ENCODE data around the gene KPNA4. TPM values are rescaled to one million over a fixed set of nuclear protein-coding genes. Genes with fewer than 3 reads are reported as not detected.

Gene KPNA4, protein sequence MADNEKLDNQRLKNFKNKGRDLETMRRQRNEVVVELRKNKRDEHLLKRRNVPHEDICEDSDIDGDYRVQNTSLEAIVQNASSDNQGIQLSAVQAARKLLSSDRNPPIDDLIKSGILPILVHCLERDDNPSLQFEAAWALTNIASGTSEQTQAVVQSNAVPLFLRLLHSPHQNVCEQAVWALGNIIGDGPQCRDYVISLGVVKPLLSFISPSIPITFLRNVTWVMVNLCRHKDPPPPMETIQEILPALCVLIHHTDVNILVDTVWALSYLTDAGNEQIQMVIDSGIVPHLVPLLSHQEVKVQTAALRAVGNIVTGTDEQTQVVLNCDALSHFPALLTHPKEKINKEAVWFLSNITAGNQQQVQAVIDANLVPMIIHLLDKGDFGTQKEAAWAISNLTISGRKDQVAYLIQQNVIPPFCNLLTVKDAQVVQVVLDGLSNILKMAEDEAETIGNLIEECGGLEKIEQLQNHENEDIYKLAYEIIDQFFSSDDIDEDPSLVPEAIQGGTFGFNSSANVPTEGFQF
- total RNA-seq = 10 to 100 TPM; 45.4 to 52.8 (median 49.2) TPM
- polyA plus RNA-seq = 10 to 100 TPM; 15.0 to 17.3 (median 15.1) TPM

DNA sequence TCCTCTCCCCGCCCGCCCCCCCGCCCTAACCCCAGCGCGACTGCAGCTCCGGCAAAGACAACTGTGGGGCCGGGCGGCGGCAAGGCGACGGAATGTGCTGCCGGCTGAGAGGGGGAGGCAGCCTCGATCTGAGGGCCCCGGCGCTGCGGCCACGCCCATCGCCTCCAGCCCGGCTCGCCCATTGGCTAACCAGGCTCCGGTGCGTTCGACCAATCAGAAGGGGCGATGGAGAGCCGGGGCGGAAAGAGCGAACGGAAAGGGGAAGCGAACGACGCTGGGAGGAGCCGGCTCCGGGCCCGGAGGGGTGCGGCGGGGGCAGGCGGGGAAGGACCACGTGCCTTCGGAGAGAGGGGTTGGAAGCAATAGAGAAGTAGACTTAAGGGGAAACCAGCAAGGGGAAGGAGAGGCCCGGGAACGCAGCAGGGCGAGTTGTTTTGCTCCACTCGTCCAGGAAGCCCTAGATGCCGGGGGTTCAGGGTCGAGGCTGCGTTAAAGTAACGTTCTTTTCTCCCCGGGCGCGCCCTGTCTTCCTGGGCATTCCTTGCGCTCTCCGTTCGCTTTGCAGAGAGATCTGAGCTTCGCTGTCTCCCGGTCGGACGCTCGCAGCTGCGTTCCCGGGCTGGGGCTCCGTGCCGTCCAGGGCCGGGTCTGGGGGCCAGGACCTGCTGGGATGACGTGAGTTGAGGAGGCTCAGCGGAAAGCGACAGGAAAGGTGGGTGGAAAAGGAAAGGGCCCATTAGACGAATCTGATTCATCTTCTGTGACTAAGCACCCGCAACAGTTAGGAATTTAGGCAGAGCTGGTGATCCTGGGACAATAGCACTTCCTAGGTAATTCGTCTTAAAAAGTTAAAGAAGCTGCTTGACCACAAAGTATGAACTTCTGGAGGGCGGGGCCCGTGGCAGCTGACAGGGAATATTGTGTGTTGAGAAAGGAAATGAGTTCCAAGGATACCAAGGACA lies at the start of gene KPNA4:
KPNA4 (minus strand) TSS at position 130 of the 962 bp plus-strand sequence. CDS start 289 bp downstream, outside the sequence.
- Histone ChIP-seq H3K27me3 (no peaks in the 10 kb centered on the region), H3K9me3 (no peaks in the 10 kb centered on the region), H3K4me1 (peaks cover 0 to 50% (median 31%) of the 10 kb centered on the region in 4 donors), H3K27ac (peak within 1 kb of the TSS; percentile 98 to 99 (median 99)), H3K4me3 (peak within 1 kb of the TSS; percentile 86 to 93 (median 88)), H3K36me3 (no peaks in the 10 kb centered on the region)
- WGBS, 2 donors = 0 to 1% methylated on average over 71 of the region's 71 CpGs
- intact Hi-C loops (cut with DNase I) = loop anchor here (2.0 to 5.0 kb wide), 3 partner anchors 118 to 657 kb away; partner anchors contain the start of genes NMD3 and TRIM59
- peak; percentile 99 for DNase-seq
- TF ChIP-seq POLR2AphosphoS5 (IDR thresholded peaks at IDR 0.05) (peak; percentile 93 to 96 (median 94)), EP300 (IDR thresholded peaks at IDR 0.05) (no peak), POLR2A (IDR thresholded peaks at IDR 0.05) (peak; percentile 53 to 70)
- TF ChIP-seq, protein P1, sequence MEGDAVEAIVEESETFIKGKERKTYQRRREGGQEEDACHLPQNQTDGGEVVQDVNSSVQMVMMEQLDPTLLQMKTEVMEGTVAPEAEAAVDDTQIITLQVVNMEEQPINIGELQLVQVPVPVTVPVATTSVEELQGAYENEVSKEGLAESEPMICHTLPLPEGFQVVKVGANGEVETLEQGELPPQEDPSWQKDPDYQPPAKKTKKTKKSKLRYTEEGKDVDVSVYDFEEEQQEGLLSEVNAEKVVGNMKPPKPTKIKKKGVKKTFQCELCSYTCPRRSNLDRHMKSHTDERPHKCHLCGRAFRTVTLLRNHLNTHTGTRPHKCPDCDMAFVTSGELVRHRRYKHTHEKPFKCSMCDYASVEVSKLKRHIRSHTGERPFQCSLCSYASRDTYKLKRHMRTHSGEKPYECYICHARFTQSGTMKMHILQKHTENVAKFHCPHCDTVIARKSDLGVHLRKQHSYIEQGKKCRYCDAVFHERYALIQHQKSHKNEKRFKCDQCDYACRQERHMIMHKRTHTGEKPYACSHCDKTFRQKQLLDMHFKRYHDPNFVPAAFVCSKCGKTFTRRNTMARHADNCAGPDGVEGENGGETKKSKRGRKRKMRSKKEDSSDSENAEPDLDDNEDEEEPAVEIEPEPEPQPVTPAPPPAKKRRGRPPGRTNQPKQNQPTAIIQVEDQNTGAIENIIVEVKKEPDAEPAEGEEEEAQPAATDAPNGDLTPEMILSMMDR (IDR thresholded peaks at IDR 0.05) = no peak

DNA sequence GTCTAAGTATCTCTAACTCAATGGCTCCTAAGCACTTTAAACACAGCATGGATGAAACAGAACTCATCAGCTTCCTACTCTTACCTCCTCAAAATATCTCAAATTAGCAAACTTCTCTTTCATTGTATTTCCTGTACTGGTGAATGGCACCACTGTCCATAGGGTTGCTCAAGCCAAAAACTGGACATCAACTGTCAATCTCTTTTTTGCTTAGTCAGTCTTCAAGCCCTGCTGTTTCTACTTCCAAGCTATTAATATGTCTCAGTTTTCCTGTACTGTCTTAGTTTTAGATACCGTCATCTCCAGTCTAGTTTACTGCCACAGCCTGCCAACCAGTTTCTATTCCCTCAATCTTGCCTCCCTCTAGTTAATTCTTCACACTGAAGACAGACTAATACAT lies 48.3 kb upstream of the KPNA4 start:
- TF ChIP-seq EP300 (IDR thresholded peaks at IDR 0.05) (no peak), POLR2AphosphoS5 (IDR thresholded peaks at IDR 0.05) (no peak), POLR2A (IDR thresholded peaks at IDR 0.05) (no peak)
- TF ChIP-seq, protein P1 (IDR thresholded peaks at IDR 0.05) = no peak
- H3K9me3 ChIP-seq = no peaks in the 10 kb centered on the region
- no peaks in the 10 kb centered on the region for H3K27me3 ChIP-seq
- intact Hi-C loops (cut with DNase I) = no loop called here
- H3K4me3 ChIP-seq = no peak overlapping the region
- 97 to 98% methylated on average over 1 of the region's 1 CpG for WGBS, 2 donors
- DNase-seq = no peak
- H3K4me1 ChIP-seq = peaks cover 0 to 5% (median 2%) of the 10 kb centered on the region in 4 donors
- no peaks in the 10 kb centered on the region for H3K36me3 ChIP-seq
- H3K27ac ChIP-seq = no peak overlapping the region

DNA sequence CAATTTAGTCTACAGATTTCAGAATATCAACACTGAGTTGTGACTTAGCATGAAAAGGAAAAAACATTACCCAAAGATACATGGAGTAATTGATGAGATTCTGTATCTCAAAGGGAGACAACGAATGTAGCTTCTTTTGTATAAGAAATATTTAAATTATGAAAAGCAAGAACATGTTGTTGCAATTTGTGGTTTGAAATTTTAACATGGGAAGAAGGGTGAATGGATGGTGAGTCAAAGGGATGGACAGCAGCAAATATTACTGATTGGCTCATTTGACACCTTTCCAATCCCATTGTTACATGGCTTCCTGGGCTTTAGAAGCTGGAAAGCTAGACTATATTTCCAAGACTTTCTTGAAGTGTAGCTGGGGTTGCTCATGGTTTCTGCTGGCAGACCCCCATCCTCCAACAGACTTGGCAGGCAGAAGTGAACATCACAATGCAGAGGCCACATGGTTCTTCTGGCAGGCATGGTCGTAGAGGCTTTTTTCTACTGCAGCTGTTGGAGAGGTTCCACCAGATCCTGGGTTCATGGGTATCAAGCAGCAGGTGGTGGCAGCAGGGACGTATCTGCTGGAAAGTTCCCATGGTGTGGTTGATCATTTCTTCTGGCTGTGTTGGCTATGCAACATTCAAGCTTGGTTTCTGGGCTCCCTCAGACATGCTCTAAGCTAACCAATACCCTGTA lies 47.2 kb upstream of the KPNA4 start:
- no peak for DNase-seq
- TF ChIP-seq POLR2A (IDR thresholded peaks at IDR 0.05) (no peak), POLR2AphosphoS5 (IDR thresholded peaks at IDR 0.05) (no peak), EP300 (IDR thresholded peaks at IDR 0.05) (no peak)
- TF ChIP-seq, protein P1 (IDR thresholded peaks at IDR 0.05) = no peak
- Histone ChIP-seq H3K4me1 (peaks cover 0 to 5% (median 2%) of the 10 kb centered on the region in 4 donors), H3K27ac (no peak overlapping the region), H3K36me3 (no peaks in the 10 kb centered on the region), H3K27me3 (no peaks in the 10 kb centered on the region), H3K4me3 (no peak overlapping the region), H3K9me3 (peaks cover 0 to 3% (median 0%) of the 10 kb centered on the region in 4 donors)
- WGBS, 2 donors = 84 to 85% methylated on average over 3 of the region's 3 CpGs
- intact Hi-C loops (cut with DNase I) = no loop called here

DNA sequence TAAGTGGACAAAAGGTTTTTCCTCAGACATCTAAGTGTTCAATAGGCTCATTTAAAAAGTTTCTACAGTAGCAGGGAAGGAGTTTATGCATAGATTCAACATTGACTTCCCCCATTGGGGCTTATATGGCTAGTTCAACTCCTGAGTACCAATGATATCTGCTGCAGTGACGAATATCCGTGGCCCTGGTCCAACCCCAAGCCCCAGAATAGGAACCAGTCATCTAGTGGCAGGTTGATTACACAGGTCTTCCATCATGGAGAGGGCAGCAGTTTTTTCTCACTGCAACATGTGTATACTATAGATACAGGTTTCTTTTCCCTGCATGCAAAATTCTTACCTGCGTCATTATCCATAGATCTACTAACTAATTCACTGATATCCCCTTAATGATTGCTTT lies 45.8 kb upstream of the KPNA4 start:
- WGBS, 2 donors = 88 to 89% methylated on average over 3 of the region's 3 CpGs
- no peak for DNase-seq
- no peaks in the 10 kb centered on the region for H3K4me1 ChIP-seq
- no peak for TF ChIP-seq EP300 (IDR thresholded peaks at IDR 0.05)
- TF ChIP-seq, protein P1 (IDR thresholded peaks at IDR 0.05) = no peak
- TF ChIP-seq POLR2AphosphoS5 (IDR thresholded peaks at IDR 0.05) = no peak
- TF ChIP-seq POLR2A (IDR thresholded peaks at IDR 0.05) = no peak
- no peaks in the 10 kb centered on the region for H3K27me3 ChIP-seq
- intact Hi-C loops (cut with DNase I) = no loop called here
- no peaks in the 10 kb centered on the region for H3K36me3 ChIP-seq
- no peak overlapping the region for H3K4me3 ChIP-seq
- no peak overlapping the region for H3K27ac ChIP-seq
- H3K9me3 ChIP-seq = peaks cover 0 to 3% (median 0%) of the 10 kb centered on the region in 4 donors

Measured in sigmoid colon (tissue), 7 donors.